Measurements from ENCODE around the gene KIR3DL2. TPM values are rescaled to one million over a fixed set of nuclear protein-coding genes. Genes with fewer than 3 reads are reported as not detected.

The KIR3DL2 gene
- total and polyA plus RNA-seq, 2 of the 4 experiments (the other 2 are of a cell fraction): not detected

Small RNAs within 50 kb of the gene (microRNA-seq; reads per million reads assigned to microRNA genes)
- not detected for gene RNU6-222P (ENCODE audit: insufficient read depth, insufficient read length)

Small RNAs within 50 kb of the gene (small RNA-seq; reads per million reads assigned to genes)
- 0.11 to 264 (median 0.76) reads per million in 5 experiments for gene RNU6-222P

Other genes starting within 250 kb of the KIR3DL2 start
- gene LILRB1, start 220.0 kb upstream of the KIR3DL2 start, total RNA-seq (2012; rRNA removed): not detected in 2 replicates
- gene LILRB1, start 220.0 kb upstream of the KIR3DL2 start, polyA plus RNA-seq (2012; rRNA removed): not detected in 2 replicates
- gene LILRB4, start 187.5 kb upstream of the KIR3DL2 start, total RNA-seq (2012; rRNA removed): not detected in 2 replicates
- gene LILRB4, start 187.5 kb upstream of the KIR3DL2 start, polyA plus RNA-seq (2012; rRNA removed): not detected in 2 replicates
- gene KIR3DL3, start 126.0 kb upstream of the KIR3DL2 start, total RNA-seq (2012; rRNA removed): not detected in 2 replicates
- not detected in 2 replicates for gene KIR3DL3, start 126.0 kb upstream of the KIR3DL2 start, polyA plus RNA-seq (2012; rRNA removed)
- not detected in 2 replicates for gene KIR2DL3, start 111.9 kb upstream of the KIR3DL2 start, total RNA-seq (2012; rRNA removed)
- gene KIR2DL3, start 111.9 kb upstream of the KIR3DL2 start, polyA plus RNA-seq (2012; rRNA removed): not detected in 2 replicates
- not detected in 2 replicates for gene KIR2DL1, start 80.7 kb upstream of the KIR3DL2 start, total RNA-seq (2012; rRNA removed)
- gene KIR2DL1, start 80.7 kb upstream of the KIR3DL2 start, polyA plus RNA-seq (2012; rRNA removed): not detected in 2 replicates
- not detected in 2 replicates for gene KIR2DL4, start 46.8 kb upstream of the KIR3DL2 start, total RNA-seq (2012; rRNA removed)
- not detected in 2 replicates for gene KIR2DL4, start 46.8 kb upstream of the KIR3DL2 start, polyA plus RNA-seq (2012; rRNA removed)
- gene KIR3DL1, start 34.0 kb upstream of the KIR3DL2 start, total RNA-seq (2012; rRNA removed): not detected in 2 replicates
- not detected in 2 replicates for gene KIR3DL1, start 34.0 kb upstream of the KIR3DL2 start, polyA plus RNA-seq (2012; rRNA removed)
- gene KIR2DS4, start 17.8 kb upstream of the KIR3DL2 start, total RNA-seq (2012; rRNA removed): not detected in 2 replicates
- not detected in 2 replicates for gene KIR2DS4, start 17.8 kb upstream of the KIR3DL2 start, polyA plus RNA-seq (2012; rRNA removed)
- gene FCAR, start 23.8 kb downstream of the KIR3DL2 start, total RNA-seq (2012; rRNA removed): not detected in 2 replicates
- not detected in 2 replicates for gene FCAR, start 23.8 kb downstream of the KIR3DL2 start, polyA plus RNA-seq (2012; rRNA removed)
- gene NCR1, start 55.7 kb downstream of the KIR3DL2 start, total RNA-seq (2012; rRNA removed): not detected in 2 replicates
- not detected in 2 replicates for gene NCR1, start 55.7 kb downstream of the KIR3DL2 start, polyA plus RNA-seq (2012; rRNA removed)
- not detected in 2 replicates for gene NLRP7, start 97.1 kb downstream of the KIR3DL2 start, total RNA-seq (2012; rRNA removed)
- not detected in 2 replicates for gene NLRP7, start 97.1 kb downstream of the KIR3DL2 start, polyA plus RNA-seq (2012; rRNA removed)
- gene NLRP2, start 115.9 kb downstream of the KIR3DL2 start, total RNA-seq (2012; rRNA removed): not detected in 2 replicates
- not detected in 2 replicates for gene NLRP2, start 115.9 kb downstream of the KIR3DL2 start, polyA plus RNA-seq (2012; rRNA removed)
- not detected in 2 replicates for gene GP6, start 187.8 kb downstream of the KIR3DL2 start, total RNA-seq (2012; rRNA removed)
- 0.03 TPM in 1 of 2 replicates, not detected in the other for gene GP6, start 187.8 kb downstream of the KIR3DL2 start, polyA plus RNA-seq (2012; rRNA removed)
- 7.5 and 8.3 TPM in 2 replicates for gene RDH13, start 212.7 kb downstream of the KIR3DL2 start, total RNA-seq (2012; rRNA removed)
- gene RDH13, start 212.7 kb downstream of the KIR3DL2 start, polyA plus RNA-seq (2012; rRNA removed): 6.9 and 7.8 TPM in 2 replicates
- gene EPS8L1, start 225.4 kb downstream of the KIR3DL2 start, total RNA-seq (2012; rRNA removed): 0.90 and 1.9 TPM in 2 replicates
- 2.9 and 3.1 TPM in 2 replicates for gene EPS8L1, start 225.4 kb downstream of the KIR3DL2 start, polyA plus RNA-seq (2012; rRNA removed)